GM19328 (cell line): ENCODE data around the gene NEFH.

Experiments used
- ATAC-seq: cut with Tn5 transposase; IDR thresholded peaks from one replicate; pipeline ENCODE4 v1.9.1; 2021; ENCODE audit warnings: mild to moderate bottlenecking, moderate library complexity; ENCODE audit not compliant: unreplicated experiment

The NEFH gene

DNA sequence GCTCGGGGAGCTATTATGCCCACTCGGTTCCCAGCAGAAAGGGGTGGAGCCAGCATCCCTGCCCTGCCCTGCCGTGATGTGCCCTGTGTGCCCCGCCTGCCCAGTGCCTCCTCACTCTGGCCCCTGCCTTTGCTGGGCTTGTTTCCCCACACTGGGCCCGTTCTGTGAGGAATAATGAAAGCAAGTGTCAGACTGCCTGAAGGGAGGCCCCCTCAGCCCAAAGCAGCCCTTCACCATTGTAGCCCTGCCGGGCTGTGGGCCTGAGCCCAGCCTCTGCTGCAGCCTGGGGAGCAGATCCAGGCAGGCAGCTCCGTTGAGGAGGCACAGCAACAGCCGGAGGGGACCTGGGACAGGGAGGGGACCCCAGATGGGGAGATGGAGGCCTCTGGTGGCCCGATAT is 20.2 kb upstream of the NEFH start:
- no peak for ATAC-seq

DNA sequence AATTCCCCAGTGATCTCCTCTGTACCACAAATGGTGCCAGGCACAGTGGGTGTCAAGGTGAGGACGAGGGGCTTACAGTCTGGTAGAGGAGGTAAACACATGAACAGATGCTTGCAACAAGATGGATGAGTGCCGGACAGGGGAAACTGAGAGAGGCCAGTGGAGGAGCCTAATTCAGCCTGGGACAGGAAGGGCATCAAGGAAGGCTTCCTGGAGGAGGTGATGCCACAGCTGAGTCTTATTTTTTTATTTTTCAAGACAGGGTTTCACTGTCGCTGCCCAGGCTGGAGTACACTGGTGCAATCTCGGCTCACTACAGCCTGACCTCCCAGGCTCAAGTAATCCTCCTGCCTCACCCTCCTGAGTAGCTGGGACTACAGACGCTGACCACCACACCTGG is 18.8 kb upstream of the NEFH start:
- ATAC-seq = no peak

GRCh38 chr22:29463629-29464028 is 16.4 kb upstream of the NEFH start:
- no peak for ATAC-seq

DNA sequence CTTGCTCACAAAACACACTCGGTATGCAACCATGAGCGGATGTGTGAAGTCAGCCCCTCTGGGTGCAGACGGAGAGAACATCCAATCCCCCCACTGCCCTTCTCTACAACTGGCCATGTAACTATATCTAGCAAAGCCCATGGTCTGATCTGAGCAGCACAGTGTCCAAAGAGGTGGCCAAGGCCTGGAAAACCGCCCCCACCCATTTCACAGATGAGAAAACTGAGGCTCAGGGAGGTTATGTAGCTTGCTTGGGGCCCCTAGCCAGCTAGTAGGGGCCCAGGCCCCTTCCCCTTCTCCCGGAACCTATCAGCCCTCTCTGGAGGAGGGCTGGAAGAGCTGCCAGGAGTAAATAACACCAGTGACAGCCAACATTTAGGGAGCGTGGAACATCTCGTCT is 15.4 kb upstream of the NEFH start:
- no peak for ATAC-seq

DNA sequence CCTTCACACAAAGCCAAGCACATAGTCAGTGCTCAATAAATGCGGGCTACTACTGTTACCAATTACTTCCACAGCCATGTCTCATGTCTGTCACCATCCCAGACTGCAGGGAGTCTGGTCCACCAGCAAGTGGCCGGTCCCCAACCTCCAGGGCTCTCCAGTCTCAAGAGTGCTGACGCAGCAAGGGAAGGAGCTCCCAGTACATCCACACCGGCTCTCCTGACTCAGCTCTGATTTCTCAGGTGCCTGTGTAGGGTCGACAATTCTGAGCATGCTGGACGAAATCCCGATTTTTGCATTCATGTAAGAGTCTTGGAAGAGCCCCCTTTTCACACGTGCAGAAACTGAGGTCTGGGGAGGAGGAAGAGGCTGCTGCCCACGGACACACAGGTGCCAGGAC is 10.3 kb upstream of the NEFH start:
- no peak for ATAC-seq

- no peak for ATAC-seq
Measured at GRCh38 chr22:29470159-29470855, 9.7 kb upstream of the NEFH start.

DNA sequence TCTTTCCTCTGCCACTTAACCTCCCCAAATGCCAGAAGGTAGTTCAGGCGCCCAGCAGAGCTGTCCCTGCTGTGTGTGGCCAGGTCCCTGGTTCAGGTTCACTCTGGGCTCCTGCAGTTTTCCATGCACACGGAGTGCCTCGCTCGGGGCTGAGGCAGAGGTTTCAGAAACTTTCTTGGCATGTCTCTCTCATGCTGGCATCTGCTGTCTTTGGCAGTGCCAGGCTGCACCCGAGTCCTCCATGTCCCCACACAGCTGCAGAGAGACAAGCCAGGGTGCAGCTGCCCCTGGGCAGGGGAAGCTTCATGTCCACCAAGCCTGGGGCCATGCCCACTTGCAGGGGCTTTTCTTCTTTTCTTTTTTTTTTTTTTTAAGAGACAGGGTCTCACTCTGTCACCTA is 7.0 kb upstream of the NEFH start:
- ATAC-seq = no peak

- no peak for ATAC-seq
Measured at GRCh38 chr22:29475550-29475949, 4.5 kb upstream of the NEFH start.

- ATAC-seq = no peak
Measured at GRCh38 chr22:29476116-29476515, 3.9 kb upstream of the NEFH start.

DNA sequence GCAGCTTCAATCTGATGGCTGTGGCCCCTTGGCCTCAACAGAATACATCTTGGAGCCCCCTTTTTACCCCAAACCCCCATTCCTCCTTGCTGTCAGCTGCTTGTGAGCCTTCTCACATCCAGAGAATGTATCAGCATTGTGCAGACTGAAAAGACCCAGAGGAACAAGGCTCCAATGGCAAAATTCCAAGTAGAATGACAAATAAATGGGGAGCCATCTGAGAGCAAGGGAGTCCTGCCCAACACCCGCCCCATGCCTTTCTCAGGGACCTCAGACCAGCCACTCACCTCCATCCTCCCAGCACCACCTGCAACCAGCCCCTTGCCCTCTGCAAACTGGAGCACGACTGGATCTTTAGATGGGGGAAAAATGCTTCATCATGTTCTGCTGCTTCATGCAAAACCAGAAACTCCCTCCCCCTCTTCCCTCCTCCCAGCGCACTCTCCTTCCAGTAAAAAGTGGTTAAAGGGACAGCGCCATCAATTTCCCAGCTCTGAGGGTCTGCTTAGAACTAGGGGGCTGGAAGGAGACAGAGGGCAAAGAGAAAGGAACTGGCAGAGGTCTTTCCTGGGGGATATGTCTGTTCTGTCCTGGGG is 2.2 kb upstream of the NEFH start:
- no peak for ATAC-seq

DNA sequence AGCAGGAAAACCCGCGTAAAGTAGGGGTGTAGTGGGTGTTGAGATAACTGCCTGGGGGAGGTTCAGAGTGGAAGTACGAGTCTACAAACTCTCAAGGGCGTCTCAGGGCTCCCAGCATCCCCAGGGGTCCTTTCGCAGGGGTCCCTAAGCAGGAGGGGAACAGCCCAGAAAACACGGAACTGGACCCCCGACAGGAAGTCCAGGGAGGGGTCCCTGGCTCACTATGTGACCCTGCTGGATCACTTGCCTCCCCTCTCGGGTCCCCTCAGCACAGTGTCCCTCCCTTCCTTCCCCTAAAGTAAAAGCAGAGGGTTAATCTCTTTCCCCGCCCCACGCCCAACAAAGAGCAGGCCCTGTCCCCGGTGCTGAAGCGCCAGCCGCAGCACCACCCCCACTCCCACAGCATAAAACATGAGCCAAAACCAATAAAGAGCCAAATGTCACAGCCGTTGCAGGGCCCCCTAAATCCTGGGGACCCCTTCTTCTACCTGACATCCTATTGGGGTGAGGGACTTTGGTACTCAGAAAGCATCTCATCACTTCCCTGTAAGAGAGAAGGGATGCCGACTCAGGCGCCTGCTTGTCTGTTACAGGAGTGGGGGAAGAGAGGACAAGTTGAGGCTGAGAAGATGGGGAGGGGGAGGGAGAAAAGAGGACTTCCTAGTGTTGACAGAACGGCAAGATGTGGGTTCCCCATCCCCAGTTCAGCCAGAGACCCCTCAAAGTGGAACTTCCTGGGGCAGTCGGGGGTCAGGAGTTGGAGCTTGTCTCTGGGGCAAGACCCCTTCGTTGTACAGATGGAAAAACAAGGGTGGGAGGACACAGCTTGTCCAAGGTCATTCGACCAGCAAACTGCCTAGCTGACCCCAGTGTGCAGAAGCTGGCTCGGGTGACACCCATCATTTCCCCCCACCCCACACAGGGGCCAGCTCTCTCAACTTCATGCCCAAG is 1.4 kb upstream of the NEFH start:
- ATAC-seq = no peak

- no peak for ATAC-seq
Measured at GRCh38 chr22:29480262-29480511, 169 bp downstream of the NEFH start.

DNA sequence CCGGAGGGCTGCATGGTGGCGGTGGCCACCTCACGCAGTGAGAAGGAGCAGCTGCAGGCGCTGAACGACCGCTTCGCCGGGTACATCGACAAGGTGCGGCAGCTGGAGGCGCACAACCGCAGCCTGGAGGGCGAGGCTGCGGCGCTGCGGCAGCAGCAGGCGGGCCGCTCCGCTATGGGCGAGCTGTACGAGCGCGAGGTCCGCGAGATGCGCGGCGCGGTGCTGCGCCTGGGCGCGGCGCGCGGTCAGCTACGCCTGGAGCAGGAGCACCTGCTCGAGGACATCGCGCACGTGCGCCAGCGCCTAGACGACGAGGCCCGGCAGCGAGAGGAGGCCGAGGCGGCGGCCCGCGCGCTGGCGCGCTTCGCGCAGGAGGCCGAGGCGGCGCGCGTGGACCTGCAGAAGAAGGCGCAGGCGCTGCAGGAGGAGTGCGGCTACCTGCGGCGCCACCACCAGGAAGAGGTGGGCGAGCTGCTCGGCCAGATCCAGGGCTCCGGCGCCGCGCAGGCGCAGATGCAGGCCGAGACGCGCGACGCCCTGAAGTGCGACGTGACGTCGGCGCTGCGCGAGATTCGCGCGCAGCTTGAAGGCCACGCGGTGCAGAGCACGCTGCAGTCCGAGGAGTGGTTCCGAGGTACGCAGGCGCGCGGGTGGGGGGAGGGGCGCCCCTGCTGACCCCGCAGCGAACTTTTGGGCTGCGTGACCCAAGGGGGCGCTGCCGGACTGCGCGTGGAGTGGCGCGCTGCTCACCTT is 670 bp downstream of the NEFH start:
- ATAC-seq = no peak

GRCh38 chr22:29481265-29482000 is 1.4 kb downstream of the NEFH start:
- ATAC-seq = no peak

DNA sequence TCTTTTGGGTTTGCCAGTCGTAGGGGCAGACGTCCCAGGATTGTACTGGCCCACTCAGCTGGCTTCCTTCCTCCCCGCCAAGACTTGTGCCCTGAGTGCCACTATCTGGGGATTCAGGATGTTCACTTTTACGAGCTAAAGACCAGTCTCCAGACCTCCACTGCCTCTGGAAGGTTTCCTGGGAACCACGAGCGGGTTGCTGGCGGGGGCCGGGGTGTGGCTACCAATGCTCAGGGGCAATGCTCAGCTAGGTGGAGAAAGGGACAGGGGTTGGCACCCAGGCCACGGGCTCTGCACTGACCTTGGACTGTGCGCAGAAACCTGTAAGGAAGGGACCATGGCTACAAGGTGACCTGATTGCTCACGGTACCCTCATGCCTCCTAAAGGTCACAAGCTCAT is 2.2 kb downstream of the NEFH start:
- no peak for ATAC-seq

- ATAC-seq = no peak
Measured at GRCh38 chr22:29482726-29483125, 2.7 kb downstream of the NEFH start.

DNA sequence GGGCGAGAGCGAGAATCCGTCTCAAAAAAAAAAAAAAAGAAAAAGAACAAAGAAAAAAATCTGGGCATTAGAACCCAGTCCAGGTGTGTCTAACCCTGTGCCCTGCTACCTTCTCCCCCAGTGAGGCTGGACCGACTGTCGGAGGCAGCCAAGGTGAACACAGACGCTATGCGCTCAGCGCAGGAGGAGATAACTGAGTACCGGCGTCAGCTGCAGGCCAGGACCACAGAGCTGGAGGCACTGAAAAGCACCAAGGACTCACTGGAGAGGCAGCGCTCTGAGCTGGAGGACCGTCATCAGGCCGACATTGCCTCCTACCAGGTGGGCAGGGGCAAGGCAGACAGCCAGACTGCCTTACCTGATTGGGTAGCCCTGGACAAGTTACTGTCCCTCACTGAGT is 3.2 kb downstream of the NEFH start:
- ATAC-seq = no peak

DNA sequence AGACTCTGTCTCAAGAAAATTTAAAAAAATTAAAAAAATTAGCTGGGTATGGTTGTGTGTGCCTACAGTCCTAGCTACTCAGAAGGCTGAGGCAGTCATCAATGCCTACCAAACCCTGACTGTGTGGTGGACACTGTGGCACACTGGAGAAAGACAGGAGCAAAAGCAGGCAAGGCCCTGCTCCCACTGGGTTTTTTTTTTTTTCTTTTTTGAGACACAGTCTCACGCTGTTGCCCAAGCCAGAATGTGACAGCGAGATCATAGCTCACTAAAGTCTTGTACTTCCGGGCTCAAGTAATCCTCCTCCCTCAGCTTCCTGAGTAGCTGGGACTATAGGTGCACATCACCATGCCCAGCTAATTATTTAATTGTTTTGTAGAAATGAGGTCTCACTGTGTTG is 4.6 kb downstream of the NEFH start:
- no peak for ATAC-seq

- ATAC-seq = no peak
Measured at GRCh38 chr22:29485448-29485847, 5.4 kb downstream of the NEFH start.

GRCh38 chr22:29487426-29487986 is 7.5 kb downstream of the NEFH start:
- no peak for ATAC-seq
